ENCODE data around the gene FYN.

DNA sequence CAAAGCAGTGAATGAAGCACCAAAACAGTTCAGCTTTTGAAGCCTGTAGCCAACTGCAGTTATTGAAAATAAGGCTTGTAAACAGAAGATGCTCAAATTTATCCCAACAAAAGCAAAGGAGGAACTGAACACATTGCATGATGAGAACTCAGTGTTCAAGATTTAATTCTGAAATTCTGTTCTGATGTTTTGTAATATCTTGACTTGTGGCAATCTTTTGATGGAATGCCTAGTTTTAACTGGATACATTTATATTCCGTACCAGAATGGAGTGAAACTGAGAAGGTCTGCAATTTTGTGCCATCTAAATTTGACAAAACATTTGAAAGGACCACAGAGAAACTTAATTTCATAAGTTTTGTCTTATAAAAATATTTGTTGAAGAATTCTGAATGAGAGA lies 17.5 kb downstream of the FYN start:
- TF ChIP-seq, protein P1, sequence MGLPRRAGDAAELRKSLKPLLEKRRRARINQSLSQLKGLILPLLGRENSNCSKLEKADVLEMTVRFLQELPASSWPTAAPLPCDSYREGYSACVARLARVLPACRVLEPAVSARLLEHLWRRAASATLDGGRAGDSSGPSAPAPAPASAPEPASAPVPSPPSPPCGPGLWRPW (IDR thresholded peaks at IDR 0.05): no peak
- TF ChIP-seq, protein P2, sequence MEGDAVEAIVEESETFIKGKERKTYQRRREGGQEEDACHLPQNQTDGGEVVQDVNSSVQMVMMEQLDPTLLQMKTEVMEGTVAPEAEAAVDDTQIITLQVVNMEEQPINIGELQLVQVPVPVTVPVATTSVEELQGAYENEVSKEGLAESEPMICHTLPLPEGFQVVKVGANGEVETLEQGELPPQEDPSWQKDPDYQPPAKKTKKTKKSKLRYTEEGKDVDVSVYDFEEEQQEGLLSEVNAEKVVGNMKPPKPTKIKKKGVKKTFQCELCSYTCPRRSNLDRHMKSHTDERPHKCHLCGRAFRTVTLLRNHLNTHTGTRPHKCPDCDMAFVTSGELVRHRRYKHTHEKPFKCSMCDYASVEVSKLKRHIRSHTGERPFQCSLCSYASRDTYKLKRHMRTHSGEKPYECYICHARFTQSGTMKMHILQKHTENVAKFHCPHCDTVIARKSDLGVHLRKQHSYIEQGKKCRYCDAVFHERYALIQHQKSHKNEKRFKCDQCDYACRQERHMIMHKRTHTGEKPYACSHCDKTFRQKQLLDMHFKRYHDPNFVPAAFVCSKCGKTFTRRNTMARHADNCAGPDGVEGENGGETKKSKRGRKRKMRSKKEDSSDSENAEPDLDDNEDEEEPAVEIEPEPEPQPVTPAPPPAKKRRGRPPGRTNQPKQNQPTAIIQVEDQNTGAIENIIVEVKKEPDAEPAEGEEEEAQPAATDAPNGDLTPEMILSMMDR (IDR thresholded peaks at IDR 0.05): no peak
- TF ChIP-seq, protein P3, sequence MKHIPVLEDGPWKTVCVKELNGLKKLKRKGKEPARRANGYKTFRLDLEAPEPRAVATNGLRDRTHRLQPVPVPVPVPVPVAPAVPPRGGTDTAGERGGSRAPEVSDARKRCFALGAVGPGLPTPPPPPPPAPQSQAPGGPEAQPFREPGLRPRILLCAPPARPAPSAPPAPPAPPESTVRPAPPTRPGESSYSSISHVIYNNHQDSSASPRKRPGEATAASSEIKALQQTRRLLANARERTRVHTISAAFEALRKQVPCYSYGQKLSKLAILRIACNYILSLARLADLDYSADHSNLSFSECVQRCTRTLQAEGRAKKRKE (CRISPR knock-in tag; IDR thresholded peaks at IDR 0.05; ENCODE audit: low read depth): no peak
- TF ChIP-seq, protein P4, sequence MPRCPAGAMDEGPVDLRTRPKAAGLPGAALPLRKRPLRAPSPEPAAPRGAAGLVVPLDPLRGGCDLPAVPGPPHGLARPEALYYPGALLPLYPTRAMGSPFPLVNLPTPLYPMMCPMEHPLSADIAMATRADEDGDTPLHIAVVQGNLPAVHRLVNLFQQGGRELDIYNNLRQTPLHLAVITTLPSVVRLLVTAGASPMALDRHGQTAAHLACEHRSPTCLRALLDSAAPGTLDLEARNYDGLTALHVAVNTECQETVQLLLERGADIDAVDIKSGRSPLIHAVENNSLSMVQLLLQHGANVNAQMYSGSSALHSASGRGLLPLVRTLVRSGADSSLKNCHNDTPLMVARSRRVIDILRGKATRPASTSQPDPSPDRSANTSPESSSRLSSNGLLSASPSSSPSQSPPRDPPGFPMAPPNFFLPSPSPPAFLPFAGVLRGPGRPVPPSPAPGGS (IDR thresholded peaks at IDR 0.05): no peak
- TF ChIP-seq NR3C1 (IDR thresholded peaks at IDR 0.05) (no peak), CBX8 (IDR thresholded peaks at IDR 0.05) (no peak), JUNB (IDR thresholded peaks at IDR 0.05) (no peak), EP300 (IDR thresholded peaks at IDR 0.05) (no peak), FOSL2 (IDR thresholded peaks at IDR 0.05) (no peak), FOSL2 (CRISPR knock-in tag; IDR thresholded peaks at IDR 0.05) (no peak), JUN (IDR thresholded peaks at IDR 0.05) (no peak), CHD2 (IDR thresholded peaks at IDR 0.05; ENCODE audit: low read length, partially characterized antibody) (no peak), SMC3 (IDR thresholded peaks at IDR 0.05) (no peak), MYC (IDR thresholded peaks at IDR 0.05; ENCODE audit: borderline replicate concordance, low read length) (no peak)
- TF ChIP-seq, protein P5, sequence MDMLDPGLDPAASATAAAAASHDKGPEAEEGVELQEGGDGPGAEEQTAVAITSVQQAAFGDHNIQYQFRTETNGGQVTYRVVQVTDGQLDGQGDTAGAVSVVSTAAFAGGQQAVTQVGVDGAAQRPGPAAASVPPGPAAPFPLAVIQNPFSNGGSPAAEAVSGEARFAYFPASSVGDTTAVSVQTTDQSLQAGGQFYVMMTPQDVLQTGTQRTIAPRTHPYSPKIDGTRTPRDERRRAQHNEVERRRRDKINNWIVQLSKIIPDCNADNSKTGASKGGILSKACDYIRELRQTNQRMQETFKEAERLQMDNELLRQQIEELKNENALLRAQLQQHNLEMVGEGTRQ (IDR thresholded peaks at IDR 0.05): no peak
